Fibroblast of skin of left biceps (primary cell): Measurements from ENCODE around the gene SMC1B.

Source experiments
- DNase-seq, 2 experiments: peaks; one replicate each; pipeline ENCODE4 v3.0.0-alpha.2; 2013; ENCODE audit warnings: low read depth in 2 of 2

SMC1B gene

GRCh38 chr22:45322873-45323525 is 90.4 kb downstream of the SMC1B start:
- no peak for DNase-seq

- DNase-seq: no peak
These were observed 91.6 kb downstream of the SMC1B start for GRCh38 chr22:45321827-45322226.

DNA sequence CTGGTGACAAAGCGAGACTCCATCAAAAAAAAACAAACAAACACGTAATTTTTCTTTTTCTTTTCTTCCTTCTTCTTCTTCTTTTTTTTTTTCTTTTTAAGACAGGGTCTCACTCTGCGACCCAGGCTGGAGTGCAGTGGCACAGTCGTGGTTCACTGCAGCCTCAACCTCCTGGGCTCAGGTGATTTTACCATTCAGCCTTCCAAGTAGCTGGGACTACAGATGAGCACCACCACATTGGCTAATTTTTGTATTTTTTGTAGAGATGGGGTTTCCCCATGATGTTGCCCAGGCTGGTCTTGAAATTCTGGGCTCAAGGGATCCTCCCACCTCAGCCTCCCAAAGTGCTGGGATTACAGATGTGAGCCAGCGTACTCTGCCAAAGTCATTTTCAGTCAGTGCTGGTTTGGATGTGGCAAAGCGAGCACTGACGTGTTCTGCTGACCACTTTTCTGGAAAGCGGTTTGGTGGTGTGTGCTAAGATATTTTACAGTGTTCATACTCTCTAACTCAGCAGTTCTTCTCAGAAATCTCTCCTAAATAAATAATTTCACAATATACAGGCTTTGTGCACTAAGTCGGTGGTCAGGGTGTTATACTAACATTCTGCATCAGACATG is 92.9 kb downstream of the SMC1B start:
- no peak for DNase-seq

DNA sequence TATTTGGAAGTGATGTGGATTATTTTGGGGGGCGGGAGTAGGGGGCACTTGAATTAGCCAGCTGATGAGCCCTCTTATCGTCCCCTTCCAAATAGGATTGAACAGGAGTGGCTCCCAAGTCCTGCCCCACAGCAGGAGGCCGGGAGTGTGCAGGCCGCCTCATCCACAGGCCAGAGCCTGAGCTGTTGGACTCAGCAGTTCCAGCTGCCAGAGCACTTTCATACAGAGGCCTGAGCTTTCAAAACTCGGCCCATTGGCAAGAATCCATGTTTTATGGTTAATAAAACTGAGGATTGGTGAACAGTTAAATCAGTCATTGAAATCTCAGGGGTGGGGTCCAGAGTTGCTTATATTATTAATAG is 94.1 kb downstream of the SMC1B start:
- DNase-seq: peak in 1 of 2 experiments; percentile 6

DNA sequence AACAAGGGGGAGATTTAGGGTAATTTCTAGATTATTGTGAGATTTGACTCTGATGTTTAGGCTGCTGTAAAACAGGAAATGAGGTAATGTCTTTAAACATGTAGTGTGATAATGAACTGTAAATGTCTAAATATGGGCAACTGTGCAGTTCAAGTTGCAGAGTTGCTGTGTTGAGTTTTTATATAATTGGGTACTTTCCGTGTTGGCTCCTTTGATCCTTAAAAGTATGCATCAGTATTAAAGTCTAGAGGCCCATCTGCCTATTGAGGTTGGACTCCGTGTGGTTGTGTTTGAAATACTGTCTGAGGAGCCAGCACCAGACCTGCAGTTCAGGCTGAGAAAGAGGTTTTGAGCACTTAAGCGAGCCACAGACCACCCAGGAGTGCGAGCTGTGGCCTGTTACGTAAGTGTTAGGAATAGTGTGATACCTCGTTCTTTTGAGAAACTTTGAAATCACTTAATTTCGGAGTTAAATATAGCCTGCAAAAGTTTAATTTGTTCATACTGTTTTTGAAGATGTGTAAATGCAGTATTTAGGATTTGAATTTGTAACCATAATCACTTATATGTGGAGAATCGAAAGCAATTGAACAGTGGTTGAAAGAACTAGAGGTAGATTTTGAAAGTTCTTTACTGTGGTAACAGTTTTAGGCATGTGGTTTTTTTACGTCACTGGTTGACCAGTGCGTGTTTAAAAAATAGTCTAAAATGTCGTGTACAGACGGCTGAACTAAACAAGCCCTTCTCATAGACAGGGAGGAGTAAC is 94.7 kb downstream of the SMC1B start:
- peak; percentile 24 to 28 for DNase-seq

- peak; percentile 87 to 88 for DNase-seq
These were observed 95.2 kb downstream of the SMC1B start for GRCh38 chr22:45318168-45318557.

- no peak for DNase-seq
These were observed 95.7 kb downstream of the SMC1B start for GRCh38 chr22:45317551-45318167.

GRCh38 chr22:45316796-45317526 is 96.4 kb downstream of the SMC1B start:
- DNase-seq: no peak

DNA sequence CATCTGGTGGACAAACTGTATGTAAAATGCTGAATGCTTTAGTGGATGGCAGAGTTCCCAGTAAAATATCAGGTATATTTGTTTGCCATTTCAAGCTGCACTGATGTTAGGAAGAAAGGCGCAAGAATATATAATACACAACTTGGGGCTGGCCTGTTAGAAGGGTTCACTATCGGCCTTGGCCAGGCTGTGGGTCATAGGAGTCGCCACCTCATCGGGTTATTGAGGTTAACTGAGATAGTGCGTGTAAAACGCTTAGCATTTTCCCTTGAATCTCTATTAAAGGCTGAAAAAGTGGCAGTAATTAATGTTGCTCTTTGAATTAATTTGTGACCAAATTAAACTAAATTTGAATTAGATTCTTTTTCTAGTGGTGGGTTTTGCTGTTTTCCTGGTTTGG is 98.6 kb downstream of the SMC1B start:
- no peak for DNase-seq

DNA sequence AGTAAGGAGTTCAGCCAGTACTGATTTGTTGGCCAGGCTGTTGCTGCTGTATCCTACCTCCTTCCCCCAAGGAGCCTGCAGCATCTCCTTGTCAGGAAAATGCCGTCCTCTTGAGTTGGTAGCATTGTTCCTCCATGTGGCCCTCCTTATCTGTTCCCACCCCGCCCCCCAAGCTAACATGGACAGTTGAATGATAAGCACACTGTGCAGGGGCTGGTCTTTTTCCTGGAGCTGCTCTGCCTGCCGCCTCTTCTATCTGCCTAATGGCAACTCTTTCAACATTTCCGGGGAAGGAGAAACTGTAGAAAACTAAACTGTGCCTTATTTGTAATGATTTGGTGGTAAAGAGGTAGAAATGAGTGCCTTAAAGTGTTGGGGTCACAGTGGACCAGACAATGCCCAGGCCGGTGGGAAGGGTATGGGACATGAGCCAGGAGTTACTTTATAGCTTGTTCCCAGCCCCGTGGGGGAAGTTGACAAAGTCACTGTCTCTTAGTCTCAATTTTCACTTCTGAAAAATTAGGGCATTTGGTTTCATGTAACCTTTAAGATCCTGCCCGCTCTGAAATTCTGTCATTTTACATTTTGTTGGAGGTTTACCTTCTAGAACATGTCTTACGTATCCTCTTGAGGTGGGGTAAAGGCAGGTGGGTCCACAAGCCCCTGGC is 99.2 kb downstream of the SMC1B start:
- no peak for DNase-seq

DNA sequence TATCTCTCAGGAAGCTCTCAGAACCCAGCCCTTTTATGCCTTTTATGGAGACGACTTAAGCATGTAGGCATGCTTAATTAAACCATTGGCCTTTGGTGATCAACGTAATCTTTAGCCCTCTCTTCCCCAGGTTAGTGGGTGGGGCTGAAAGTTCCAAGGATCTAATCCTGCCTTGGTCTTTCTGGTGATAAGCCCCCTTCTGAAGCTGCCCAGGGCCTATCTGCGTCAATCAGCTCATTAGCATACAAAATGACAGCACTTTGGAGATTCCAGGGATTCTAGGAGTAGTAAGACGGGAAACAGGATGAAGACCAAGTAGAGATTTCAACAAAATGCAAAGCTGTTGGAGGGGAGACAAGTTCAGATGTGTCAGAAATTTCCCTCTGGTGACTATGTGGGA is 100.5 kb downstream of the SMC1B start:
- no peak for DNase-seq

- DNase-seq: no peak
These were observed 101.0 kb downstream of the SMC1B start for GRCh38 chr22:45312415-45312814.

GRCh38 chr22:45310977-45311531 is 102.3 kb downstream of the SMC1B start:
- DNase-seq: no peak

DNA sequence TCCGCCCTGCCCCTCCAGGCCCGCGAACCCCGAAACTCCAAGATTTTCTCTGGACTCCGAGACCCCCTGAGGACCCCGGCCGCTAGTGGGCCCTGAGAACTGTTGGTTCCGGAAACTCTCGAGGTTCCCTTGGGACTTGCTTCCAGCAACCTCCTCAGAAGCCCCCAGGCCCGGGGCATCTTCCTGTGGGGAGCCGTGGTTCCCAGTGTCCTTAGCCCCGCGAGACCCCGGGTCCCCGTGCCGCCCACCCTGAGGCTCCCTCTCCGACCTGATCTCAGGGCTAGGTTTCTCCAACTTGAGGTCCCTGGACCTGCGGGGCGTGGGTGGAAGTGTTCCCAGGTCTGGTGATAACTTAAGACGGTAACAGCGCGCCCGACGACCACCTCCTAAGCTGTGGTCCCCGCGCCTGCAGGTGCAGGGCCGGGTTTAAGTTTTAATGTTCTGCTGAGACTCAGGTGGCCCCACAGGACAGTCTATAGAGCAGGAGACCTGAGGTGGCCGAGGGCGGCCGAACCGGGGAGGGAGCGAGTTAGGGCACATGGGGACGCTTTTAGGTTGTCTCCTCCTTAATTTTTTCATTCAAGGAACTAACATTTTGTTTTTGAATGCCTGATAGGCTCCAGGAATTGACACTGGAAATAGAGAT is 102.9 kb downstream of the SMC1B start:
- DNase-seq: no peak

GRCh38 chr22:45309422-45310227 is 103.8 kb downstream of the SMC1B start, which contains the start of gene FAM118A:
TSS of gene FAM118A (plus strand) at chr22:45309934. CDS start at chr22:45322380, 12,446 bp downstream.
- DNase-seq: peak; percentile 81 to 84

DNA sequence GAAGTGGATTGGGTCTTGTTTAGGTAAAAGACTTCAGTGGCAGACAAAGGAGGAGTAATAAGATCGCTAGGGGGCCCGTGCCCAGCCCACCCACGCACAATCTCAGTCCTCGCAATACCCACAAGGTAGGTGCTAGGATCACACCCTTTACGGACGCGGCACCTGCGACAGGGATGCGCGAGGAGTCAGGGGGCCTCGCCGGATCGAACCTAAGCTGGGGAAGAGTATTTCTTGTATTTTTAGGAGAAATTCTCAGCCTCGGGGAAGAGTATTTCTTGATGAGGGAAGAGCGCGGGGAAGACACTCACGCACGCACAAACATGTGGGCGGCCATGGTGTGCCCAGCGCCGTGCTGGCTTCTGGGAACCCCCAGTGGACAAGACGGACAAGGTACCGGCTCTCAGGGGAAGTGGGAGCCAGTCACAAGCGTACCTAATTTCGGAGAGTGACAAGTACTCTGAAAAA is 104.4 kb downstream of the SMC1B start:
- no peak for DNase-seq

DNA sequence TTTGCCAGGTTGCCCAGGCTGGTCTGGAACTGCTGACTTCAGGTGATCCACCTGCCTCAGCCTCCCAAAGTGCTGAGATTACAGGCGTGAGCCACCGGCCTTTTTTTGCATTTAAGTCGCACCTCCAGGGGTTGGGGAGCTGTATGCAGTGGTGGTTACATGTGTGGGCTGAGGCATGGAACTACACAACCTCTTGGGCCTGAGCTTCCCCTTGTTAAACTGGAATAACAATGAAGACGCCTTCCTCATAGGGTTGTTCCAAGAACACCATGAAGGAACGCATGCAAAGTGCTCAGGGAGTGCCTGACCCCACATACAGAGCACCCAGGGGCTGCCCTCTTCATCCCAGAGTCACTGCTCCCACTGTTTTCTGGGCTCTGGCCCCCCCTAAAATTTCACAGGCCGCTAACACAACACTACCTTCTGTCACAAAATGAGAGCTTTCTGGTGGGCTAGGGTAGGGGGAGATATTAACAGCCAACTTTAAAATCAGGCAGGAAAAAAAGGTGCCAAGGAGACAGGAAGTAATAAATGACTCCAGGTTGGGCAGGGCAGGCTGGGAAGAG is 104.9 kb downstream of the SMC1B start:
- no peak for DNase-seq

- DNase-seq: no peak
These were observed 107.3 kb downstream of the SMC1B start for GRCh38 chr22:45306139-45306538.

- no peak for DNase-seq
These were observed 107.8 kb downstream of the SMC1B start for GRCh38 chr22:45305456-45306075.
